GM12801 (cell line): ENCODE data around the gene CTNNBL1.

Experiments
- TF ChIP-seq, protein P1 (sequence below): IDR thresholded peaks from one replicate; pipeline ENCODE4 v1.5.1; 2011; ENCODE audit warnings: control low read depth; ENCODE audit not compliant: insufficient read length; ENCODE audit errors: extremely low read depth

CTNNBL1 gene

DNA sequence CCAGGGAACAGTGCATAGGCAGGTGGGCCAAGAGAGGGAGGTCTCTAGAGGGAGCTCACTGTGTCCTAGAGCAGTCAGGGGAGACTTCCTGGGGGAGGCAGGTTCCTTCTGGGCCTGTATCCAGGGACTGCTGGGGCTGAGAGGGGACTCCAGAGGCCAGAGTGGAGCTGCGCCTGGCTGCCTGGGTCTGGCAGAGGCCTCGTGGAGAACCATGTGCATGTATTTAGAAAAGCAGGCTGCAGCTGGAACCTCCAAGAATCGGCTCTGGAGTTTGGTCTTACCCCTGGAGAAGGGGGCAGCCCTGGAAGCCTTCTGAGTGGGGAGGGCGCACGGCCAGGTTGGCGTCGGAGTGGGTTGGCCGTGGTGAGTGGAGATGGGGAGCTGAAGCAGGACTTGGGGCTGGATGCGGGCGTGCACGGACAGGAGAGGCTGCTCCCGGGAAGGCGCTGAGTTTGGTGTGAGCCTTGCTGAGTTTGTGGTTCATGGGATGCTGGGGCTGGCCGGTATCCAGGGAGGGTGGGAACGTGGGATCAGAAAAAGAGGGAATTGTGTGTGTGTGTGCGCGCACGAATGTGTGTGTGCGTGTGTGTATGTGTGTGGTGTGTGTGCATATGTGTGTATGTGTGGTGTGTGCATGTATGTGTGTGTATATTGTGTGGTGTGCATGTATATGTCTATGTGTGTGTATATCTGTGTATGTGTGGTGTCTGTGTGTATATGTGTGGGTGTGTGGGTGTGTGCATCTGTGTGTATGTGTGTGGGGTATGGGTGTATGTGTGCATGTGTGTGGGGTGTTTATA is 219.9 kb downstream of the CTNNBL1 start:
- TF ChIP-seq, protein P1, sequence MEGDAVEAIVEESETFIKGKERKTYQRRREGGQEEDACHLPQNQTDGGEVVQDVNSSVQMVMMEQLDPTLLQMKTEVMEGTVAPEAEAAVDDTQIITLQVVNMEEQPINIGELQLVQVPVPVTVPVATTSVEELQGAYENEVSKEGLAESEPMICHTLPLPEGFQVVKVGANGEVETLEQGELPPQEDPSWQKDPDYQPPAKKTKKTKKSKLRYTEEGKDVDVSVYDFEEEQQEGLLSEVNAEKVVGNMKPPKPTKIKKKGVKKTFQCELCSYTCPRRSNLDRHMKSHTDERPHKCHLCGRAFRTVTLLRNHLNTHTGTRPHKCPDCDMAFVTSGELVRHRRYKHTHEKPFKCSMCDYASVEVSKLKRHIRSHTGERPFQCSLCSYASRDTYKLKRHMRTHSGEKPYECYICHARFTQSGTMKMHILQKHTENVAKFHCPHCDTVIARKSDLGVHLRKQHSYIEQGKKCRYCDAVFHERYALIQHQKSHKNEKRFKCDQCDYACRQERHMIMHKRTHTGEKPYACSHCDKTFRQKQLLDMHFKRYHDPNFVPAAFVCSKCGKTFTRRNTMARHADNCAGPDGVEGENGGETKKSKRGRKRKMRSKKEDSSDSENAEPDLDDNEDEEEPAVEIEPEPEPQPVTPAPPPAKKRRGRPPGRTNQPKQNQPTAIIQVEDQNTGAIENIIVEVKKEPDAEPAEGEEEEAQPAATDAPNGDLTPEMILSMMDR, result no peak

DNA sequence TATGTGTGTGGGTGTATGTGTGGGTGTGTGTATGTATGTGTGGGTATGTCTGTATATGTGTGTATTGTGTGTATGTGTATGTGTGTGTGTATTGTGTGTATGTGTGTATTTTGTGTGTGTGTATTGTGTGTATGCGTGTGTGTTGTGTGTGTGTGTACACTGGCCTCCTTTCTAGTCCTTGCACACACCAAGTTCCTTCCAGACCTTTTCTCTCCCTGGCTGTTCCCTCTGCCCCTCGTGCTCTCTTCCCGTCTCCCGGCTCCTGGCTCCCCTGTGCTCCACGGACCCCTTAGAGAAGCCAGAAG is 220.5 kb downstream of the CTNNBL1 start:
- TF ChIP-seq, protein P1, result no peak

DNA sequence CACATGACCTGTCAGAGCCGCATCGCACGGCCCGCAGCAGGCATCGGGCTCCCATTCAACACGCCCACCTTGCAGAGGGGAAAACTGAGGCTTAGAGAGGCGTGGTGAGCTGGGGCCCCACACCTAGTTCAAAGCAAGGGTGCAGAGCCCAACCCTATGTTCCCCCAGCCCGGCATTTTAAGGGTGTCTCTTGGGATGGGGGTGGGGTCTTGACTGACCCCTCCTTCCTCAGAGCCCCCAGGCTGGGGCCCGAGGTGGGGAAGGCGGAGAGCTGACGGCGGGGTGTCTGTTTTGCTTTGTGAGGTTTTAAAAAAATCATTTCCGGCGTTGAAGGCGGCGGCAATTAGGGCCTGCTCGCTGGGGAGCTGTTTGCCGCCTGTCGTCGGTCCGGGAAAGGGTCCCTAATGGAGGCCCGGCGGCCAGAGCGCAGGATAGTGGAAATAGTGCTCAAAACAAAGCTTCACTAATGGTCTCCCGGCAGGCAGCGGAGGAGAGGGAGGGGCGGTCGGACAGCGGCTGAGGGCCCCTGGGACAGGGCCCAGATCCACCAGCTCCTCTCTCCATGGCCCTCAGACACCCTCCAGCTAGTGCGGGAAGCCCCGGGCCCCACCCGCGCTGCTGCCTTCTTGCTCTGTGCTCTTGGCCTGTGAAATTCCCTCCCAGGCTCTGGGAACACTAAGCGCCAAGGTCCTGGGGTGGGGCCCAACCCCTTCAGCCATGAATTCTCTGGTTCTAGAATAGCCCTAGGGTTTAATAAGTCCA is 221.0 kb downstream of the CTNNBL1 start:
- TF ChIP-seq, protein P1, result no peak

DNA sequence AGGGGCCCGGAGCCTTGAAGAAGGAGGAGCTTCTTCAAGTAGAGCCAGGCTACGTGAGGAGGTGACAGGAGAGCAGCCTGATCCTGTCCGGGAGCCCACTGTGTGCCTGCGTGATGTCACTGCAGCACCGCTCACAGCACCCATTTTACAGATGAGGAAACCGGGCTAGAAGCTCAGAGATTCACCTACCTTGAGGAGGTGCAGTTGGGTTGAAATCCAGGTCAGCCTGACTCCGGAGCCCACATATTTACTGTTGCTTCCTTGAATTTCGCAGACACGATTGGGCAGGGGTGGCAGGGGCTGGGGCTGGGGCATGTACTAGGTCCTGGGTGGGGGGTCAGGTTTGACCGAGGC is 221.6 kb downstream of the CTNNBL1 start:
- TF ChIP-seq, protein P1, result no peak

DNA sequence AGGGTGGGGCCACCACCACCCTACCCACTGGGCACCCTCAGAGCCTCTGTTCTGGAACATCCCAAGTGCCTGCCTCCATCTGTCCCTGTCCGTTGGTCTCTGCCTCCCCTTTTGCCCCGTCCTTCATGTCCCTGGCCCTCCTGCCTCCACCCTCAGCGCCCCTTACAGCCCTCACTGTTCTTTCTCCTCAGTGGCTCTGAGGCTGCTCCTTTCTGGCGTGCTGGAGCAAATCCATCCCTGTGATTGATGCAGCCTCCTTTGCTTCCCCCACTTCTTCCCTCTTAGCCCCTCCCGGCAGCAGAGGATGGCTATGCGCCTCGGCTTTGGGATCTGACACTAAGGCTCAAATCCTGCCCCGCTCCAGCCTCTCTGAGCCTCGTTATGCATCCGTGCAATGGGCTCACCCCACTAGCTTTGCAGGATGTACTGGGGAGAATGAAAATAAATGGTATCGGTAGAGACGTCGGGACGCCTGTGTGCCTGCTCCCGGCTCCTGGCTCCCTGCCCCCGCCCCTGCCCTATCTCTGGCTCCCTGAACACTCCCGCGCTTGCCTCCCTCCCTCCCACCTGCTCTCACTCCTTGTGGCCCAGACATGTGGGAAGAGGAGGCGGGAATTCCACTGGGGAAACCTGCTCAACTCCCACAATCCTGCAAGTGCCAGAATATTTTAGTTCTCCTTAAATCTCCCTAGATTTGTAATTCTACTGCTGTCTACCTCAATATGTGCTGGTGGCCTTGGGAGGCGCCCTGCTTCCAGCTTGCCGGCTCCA is 222.2 kb downstream of the CTNNBL1 start:
- TF ChIP-seq, protein P1, result no peak

DNA sequence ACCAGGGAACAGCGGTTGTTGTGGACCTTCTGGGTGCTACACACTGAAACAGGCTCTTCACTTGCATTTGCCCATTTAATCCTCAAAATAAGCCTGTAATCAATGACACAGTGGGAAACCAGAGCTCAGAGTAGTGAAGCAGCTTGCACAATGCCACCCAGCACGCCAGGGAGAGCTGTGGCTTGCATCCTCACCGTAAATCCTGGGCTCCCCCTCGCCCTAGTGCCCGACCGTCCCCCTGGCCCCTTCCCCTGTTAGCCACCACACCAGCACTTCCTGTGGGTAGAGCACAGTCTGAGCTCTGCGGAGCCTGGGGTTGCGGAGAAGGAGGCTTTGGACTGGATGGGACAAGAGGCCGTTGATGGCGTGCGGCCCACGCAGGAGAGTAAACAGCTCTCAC is 223.6 kb downstream of the CTNNBL1 start:
- TF ChIP-seq, protein P1, result no peak

DNA sequence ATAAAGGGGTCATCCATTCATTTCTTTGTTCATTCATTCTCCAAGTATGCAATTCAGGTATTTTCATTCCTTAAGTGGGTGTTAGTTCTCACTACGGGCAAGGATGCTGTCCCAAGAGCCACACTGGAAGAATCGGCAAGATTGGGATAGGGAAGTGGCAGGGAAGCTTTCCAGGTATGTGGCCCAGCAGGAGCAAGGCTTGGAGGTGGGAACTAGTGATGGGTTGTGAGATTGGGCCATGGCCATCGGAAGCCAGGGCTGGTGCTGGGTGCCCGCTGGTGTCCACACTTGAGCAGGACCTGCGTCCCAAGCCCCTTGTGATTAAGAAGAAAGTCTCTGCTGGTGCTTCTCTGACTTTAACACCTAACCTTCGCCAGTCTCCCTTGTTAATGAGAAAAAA is 224.2 kb downstream of the CTNNBL1 start:
- TF ChIP-seq, protein P1, result no peak
